Cerebellar nuclear complex (tissue), 1 donor: Measurements from ENCODE around the gene TMEM61.
A peak's percentile ranks its signal among the peaks of the same experiment; 100 is the strongest.
"Not testable (repeated sequence)": the region's sequence is repeated elsewhere in the genome, so short reads cannot be mapped to it uniquely, and the experiment has no call there.

Experiments used
- DNase-seq, 2 experiments: peaks; one replicate each; lab custom pipeline; 2025; lab: John Stamatoyannopoulos, UW

The TMEM61 gene

GRCh38 chr1:54980528-54981241, at the start of gene TMEM61:
Gene TMEM61 (plus strand): TSS chr1:54980628. CDS start chr1:54981066, 438 bp downstream.
- DNase-seq: no peak

- no peak for DNase-seq
Measured at GRCh38 chr1:54931275-54931840, 49.1 kb upstream of the TMEM61 start.

- DNase-seq: not testable (repeated sequence)
Measured at GRCh38 chr1:54934081-54934480, 46.3 kb upstream of the TMEM61 start.

- no peak for DNase-seq
Measured at GRCh38 chr1:54934869-54935268, 45.6 kb upstream of the TMEM61 start.

GRCh38 chr1:54936791-54937190, 43.6 kb upstream of the TMEM61 start:
- DNase-seq: no peak

- no peak for DNase-seq
Measured at GRCh38 chr1:54937469-54937868, 43.0 kb upstream of the TMEM61 start.

GRCh38 chr1:54938955-54939354, 41.5 kb upstream of the TMEM61 start:
- DNase-seq: not testable (repeated sequence)

- no peak for DNase-seq
Measured at GRCh38 chr1:54940042-54940441, 40.4 kb upstream of the TMEM61 start.

- no peak for DNase-seq
Measured at GRCh38 chr1:54942976-54943375, 37.5 kb upstream of the TMEM61 start.

GRCh38 chr1:54944610-54945392, 35.6 kb upstream of the TMEM61 start:
- peak; percentile 29 to 39 for DNase-seq

GRCh38 chr1:54945393-54945936, 35.0 kb upstream of the TMEM61 start:
- no peak for DNase-seq

- DNase-seq: no peak
Measured at GRCh38 chr1:54947540-54947939, 32.9 kb upstream of the TMEM61 start.

GRCh38 chr1:54949053-54949452, 31.4 kb upstream of the TMEM61 start:
- no peak for DNase-seq

- peak in 1 of 2 experiments; percentile 12 for DNase-seq
Measured at GRCh38 chr1:54950006-54950368, 30.4 kb upstream of the TMEM61 start.

GRCh38 chr1:54950369-54951163, 29.9 kb upstream of the TMEM61 start:
- DNase-seq: peak in 1 of 2 experiments; percentile 57

GRCh38 chr1:54951810-54952226, 28.6 kb upstream of the TMEM61 start:
- no peak for DNase-seq

- DNase-seq: no peak
Measured at GRCh38 chr1:54952950-54953718, 27.3 kb upstream of the TMEM61 start.

GRCh38 chr1:54953846-54954245, 26.6 kb upstream of the TMEM61 start:
- no peak for DNase-seq

- DNase-seq: no peak
Measured at GRCh38 chr1:54955359-54955758, 25.1 kb upstream of the TMEM61 start.

GRCh38 chr1:54956726-54957125, 23.7 kb upstream of the TMEM61 start:
- no peak for DNase-seq

GRCh38 chr1:54959241-54959640, 21.2 kb upstream of the TMEM61 start:
- DNase-seq: no peak
